NCI-H1417 treated with DMSO at 0.1 percent for 48 hours (cell line): Measurements from ENCODE around the gene NIPSNAP2.
"Not testable (repeated sequence)": the region's sequence is repeated elsewhere in the genome, so short reads cannot be mapped to it uniquely, and the experiment has no call there.

Experiments used
- DNase-seq: peaks from one replicate; lab custom pipeline; 2025; lab: John Stamatoyannopoulos, UW

Gene NIPSNAP2

GRCh38 chr7:56047446-56048116, 83.2 kb downstream of the NIPSNAP2 start:
- DNase-seq: not testable (repeated sequence)

- DNase-seq: no peak
Measured at GRCh38 chr7:56048245-56048644, 83.9 kb downstream of the NIPSNAP2 start.

GRCh38 chr7:56048763-56049162, 84.4 kb downstream of the NIPSNAP2 start:
- DNase-seq: not testable (repeated sequence)
